ENCODE data around the gene SMIM33.

DNA sequence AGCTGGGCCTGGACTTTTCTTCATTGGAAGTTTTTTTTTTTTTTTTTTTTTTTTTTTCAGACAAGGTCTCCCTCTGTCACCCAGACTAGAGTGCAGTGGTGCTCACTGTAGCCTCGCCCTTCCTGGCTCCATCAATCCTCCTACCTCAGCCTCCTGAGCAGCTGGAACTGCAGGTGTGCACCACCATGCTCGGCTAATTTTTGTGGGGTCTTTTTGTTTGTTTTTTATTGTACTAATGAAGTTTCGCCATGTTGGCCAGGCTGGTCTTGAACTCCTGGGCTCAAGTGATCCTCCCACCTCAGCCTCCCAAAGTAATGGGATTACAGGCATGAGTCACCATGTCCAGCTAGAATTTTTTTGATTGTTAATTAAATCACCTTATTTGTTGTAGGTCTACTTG, 35.1 kb upstream of the SMIM33 start:
- TF ChIP-seq, protein P1, sequence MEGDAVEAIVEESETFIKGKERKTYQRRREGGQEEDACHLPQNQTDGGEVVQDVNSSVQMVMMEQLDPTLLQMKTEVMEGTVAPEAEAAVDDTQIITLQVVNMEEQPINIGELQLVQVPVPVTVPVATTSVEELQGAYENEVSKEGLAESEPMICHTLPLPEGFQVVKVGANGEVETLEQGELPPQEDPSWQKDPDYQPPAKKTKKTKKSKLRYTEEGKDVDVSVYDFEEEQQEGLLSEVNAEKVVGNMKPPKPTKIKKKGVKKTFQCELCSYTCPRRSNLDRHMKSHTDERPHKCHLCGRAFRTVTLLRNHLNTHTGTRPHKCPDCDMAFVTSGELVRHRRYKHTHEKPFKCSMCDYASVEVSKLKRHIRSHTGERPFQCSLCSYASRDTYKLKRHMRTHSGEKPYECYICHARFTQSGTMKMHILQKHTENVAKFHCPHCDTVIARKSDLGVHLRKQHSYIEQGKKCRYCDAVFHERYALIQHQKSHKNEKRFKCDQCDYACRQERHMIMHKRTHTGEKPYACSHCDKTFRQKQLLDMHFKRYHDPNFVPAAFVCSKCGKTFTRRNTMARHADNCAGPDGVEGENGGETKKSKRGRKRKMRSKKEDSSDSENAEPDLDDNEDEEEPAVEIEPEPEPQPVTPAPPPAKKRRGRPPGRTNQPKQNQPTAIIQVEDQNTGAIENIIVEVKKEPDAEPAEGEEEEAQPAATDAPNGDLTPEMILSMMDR (IDR thresholded peaks at IDR 0.05): no peak
- no peak for TF ChIP-seq POLR2A (IDR thresholded peaks at IDR 0.05)
